HepG2 (cell line): ENCODE results near the gene ZBTB26. TPM values are rescaled to one million over a fixed set of nuclear protein-coding genes. Genes with fewer than 3 reads are reported as not detected.

Experiments
- EHMT2 ChIP-seq: fragments of 200-600 bp; sonication (generic); IDR thresholded peaks from 2 replicates; pipeline ENCODE4 v1.7.0; 2017; ENCODE audit warnings: antibody characterized with exemption, low read depth, low read length, borderline replicate concordance
- FOXK2 ChIP-seq: fragments of 450-650 bp; IDR thresholded peaks from 2 replicates; pipeline ENCODE4 v1.6.1; 2016
- NCOA5 ChIP-seq: sonication (generic); formaldehyde crosslinking; IDR thresholded peaks from 2 replicates; pipeline ENCODE4 v1.4.0; 2020; ENCODE audit warnings: missing genetic modification reagents
- NFKB2 ChIP-seq: sonication (generic); formaldehyde crosslinking; IDR thresholded peaks from 2 replicates; pipeline ENCODE4 v1.4.0; 2020; ENCODE audit warnings: missing genetic modification reagents, borderline replicate concordance
- PHF20 ChIP-seq: sonication (generic); formaldehyde crosslinking; IDR thresholded peaks from 2 replicates; pipeline ENCODE4 v1.5.0; 2020; ENCODE audit warnings: mild to moderate bottlenecking, missing genetic modification reagents
- REL ChIP-seq: sonication (generic); formaldehyde crosslinking; conservative IDR thresholded peaks from 2 replicates; pipeline ENCODE4 v1.8.0; 2022; ENCODE audit warnings: mild to moderate bottlenecking, missing genetic modification reagents, moderate library complexity
- SIN3A ChIP-seq: IDR thresholded peaks from 2 replicates; pipeline ENCODE4 v1.6.1; 2011; ENCODE audit warnings: low read depth, mild to moderate bottlenecking, control low read depth, low read length, borderline replicate concordance
- SP2 ChIP-seq: sonication (generic); formaldehyde crosslinking; IDR thresholded peaks from 2 replicates; pipeline ENCODE4 v1.5.1; 2020; ENCODE audit warnings: mild to moderate bottlenecking, missing genetic modification reagents
- TCF12 ChIP-seq, 2 experiments: fragments of 450-650 bp in 1 of 2; sonication (generic) in 1 of 2; formaldehyde crosslinking in 1 of 2; IDR thresholded peaks; 2 replicates each; pipeline versions ENCODE4 v1.6.1 to v1.8.0; 2017 to 2022; ENCODE audit warnings: antibody characterized with exemption in 1 of 2, mild to moderate bottlenecking in 1 of 2, missing genetic modification reagents in 1 of 2, moderate library complexity in 1 of 2
- U2AF1 ChIP-seq: fragments of 200-400 bp; formaldehyde crosslinking; optimal IDR thresholded peaks from 2 replicates; pipeline ENCODE3; 2017; ENCODE audit warnings: mild to moderate bottlenecking, low read depth, low read length
- ZBTB40 ChIP-seq, 2 experiments: fragments of 450-650 bp in 1 of 2; sonication (generic) in 1 of 2; formaldehyde crosslinking in 1 of 2; IDR thresholded peaks; 2 replicates each; pipeline versions ENCODE4 v1.6.1 to v1.8.0; 2016 to 2022; ENCODE audit warnings: antibody characterized with exemption in 1 of 2, mild to moderate bottlenecking in 1 of 2, missing genetic modification reagents in 1 of 2
- polyA plus RNA-seq, 8 experiments: library from polyadenylated mRNA; depleted of rRNA in 3 of 8; stranded (reverse) in 7 of 8; unstranded in 1 of 8; fragments of >200 nt; fragmentation: Illumina TruSeq in 4 of 8; extraction: Trizol in 4 of 8; gene quantifications; 2 replicates each; pipeline versions ENCODE4 v1.2.1 to v1.2.3, GENCODE V29; 2011 to 2016; ENCODE audit warnings: low read depth in 4 of 8, missing spikeins in 1 of 8, mixed read lengths in 1 of 8; ENCODE audit not compliant: insufficient read depth in 1 of 8
- total RNA-seq, 5 experiments: library from RNA; depleted of rRNA; stranded (reverse); fragments of >200 nt; fragmentation: Illumina TruSeq; extraction: Trizol; gene quantifications; 2 replicates each; pipeline ENCODE4 v1.2.3, GENCODE V29; 2016; ENCODE audit warnings: low read depth in 1 of 5
- TF ChIP-seq, protein P1 (sequence below): sonication (generic); formaldehyde crosslinking; IDR thresholded peaks from 2 replicates; pipeline ENCODE4 v1.5.0; 2020; ENCODE audit warnings: mild to moderate bottlenecking, missing genetic modification reagents, borderline replicate concordance

Gene ZBTB26
- total and polyA plus RNA-seq, 2 of the 13 experiments (the other 11 are each of a cell fraction or from before 2014, with no cell fraction given) = 4.5 to 8.6 TPM

DNA sequence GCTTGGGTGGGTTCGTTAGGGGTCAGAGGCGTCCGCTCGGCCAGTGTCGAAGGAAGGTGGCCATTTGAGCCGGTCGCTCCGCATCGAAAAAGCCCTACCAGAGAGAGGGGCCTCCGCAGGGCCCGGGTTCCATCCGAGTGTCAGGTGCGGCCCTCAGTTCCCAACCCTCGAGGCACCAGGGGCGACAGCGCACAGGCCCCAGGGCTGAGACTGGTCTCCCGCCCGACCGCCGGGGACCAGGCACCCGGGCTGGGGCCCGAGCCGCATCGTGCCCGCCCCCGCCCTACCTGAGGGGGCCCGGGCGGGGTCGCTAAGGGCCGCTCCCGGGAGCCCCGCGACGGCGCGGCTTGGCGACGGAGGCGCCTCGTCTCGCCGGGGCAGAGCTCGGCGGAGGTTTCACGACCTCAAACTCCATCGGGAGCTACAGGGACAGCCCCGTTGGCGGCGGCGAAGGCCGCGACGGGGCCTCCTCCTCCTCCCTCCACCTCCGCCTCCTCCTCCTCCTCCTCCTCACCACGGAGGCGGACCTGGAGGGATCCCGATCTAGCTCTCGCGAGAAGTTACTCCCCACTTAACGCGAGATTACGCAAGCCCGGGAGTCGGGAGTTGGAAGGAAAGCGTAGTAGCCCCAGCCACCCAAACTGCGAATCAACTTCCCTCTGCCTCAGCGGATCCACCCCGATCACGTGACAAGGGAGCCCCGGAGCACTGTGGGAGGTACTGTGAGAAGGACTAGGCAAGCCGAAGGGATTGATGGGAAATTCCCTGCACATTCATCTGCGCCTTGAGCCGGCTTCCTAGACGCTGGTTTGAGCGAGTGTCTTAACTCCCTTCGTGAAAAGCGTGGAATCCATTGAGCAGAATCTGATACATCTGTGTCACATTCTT, 26.2 kb downstream of the ZBTB26 start, which contains the start of gene RC3H2 (continued):
- TF ChIP-seq, protein P1, sequence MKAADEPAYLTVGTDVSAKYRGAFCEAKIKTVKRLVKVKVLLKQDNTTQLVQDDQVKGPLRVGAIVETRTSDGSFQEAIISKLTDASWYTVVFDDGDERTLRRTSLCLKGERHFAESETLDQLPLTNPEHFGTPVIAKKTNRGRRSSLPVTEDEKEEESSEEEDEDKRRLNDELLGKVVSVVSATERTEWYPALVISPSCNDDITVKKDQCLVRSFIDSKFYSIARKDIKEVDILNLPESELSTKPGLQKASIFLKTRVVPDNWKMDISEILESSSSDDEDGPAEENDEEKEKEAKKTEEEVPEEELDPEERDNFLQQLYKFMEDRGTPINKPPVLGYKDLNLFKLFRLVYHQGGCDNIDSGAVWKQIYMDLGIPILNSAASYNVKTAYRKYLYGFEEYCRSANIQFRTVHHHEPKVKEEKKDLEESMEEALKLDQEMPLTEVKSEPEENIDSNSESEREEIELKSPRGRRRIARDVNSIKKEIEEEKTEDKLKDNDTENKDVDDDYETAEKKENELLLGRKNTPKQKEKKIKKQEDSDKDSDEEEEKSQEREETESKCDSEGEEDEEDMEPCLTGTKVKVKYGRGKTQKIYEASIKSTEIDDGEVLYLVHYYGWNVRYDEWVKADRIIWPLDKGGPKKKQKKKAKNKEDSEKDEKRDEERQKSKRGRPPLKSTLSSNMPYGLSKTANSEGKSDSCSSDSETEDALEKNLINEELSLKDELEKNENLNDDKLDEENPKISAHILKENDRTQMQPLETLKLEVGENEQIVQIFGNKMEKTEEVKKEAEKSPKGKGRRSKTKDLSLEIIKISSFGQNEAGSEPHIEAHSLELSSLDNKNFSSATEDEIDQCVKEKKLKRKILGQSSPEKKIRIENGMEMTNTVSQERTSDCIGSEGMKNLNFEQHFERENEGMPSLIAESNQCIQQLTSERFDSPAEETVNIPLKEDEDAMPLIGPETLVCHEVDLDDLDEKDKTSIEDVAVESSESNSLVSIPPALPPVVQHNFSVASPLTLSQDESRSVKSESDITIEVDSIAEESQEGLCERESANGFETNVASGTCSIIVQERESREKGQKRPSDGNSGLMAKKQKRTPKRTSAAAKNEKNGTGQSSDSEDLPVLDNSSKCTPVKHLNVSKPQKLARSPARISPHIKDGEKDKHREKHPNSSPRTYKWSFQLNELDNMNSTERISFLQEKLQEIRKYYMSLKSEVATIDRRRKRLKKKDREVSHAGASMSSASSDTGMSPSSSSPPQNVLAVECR (CRISPR knock-in tag) = peak; percentile 81; the same call in 1 of the 2 replicates
- no peak for TF ChIP-seq REL (CRISPR knock-in tag)
- TF ChIP-seq TCF12 (IDR thresholded peaks at IDR 0.05) = no peak
- 0 out of 2 replicates have a peak, but pooled peaks have one; percentile 45 for TF ChIP-seq TCF12 (CRISPR knock-in tag; IDR thresholded peaks at IDR 0.05)
- TF ChIP-seq NFKB2 = peak; percentile 75; the same call in 1 of the 2 replicates
- TF ChIP-seq U2AF1 = no peak
- TF ChIP-seq ZBTB40 (IDR thresholded peaks at IDR 0.05) = no peak
- TF ChIP-seq ZBTB40 (CRISPR knock-in tag; IDR thresholded peaks at IDR 0.05) = no peak
- 0 out of 2 replicates have a peak, but pooled peaks have one; percentile 40 for TF ChIP-seq FOXK2
- no peak for TF ChIP-seq EHMT2
- TF ChIP-seq SP2 (CRISPR knock-in tag) = 0 out of 2 replicates have a peak, but pooled peaks have one; percentile 40
- no peak for TF ChIP-seq NCOA5
- no peak for TF ChIP-seq SIN3A
- TF ChIP-seq PHF20 (CRISPR knock-in tag) = peak; percentile 82
